Type B pancreatic cell (in vitro differentiated cells): ENCODE measurements around the gene CACNA1B. TPM values are rescaled to one million over a fixed set of nuclear protein-coding genes. Genes with fewer than 3 reads are reported as not detected.

Experiments used
- DNase-seq: peaks from one replicate; pipeline ENCODE4 v3.0.0; 2021; ENCODE audit warnings: mixed read lengths; ENCODE audit not compliant: unreplicated experiment; ENCODE audit errors: extremely low spot score
- H3K27ac Mint-ChIP-seq: 2 replicates; pipeline ENCODE4 v1.8.0; 2021; ENCODE audit warnings: mild to moderate bottlenecking, mixed read lengths
- H3K27me3 Mint-ChIP-seq: 2 replicates; pipeline ENCODE4 v1.8.0; 2021; ENCODE audit warnings: mixed read lengths
- H3K36me3 Mint-ChIP-seq: 2 replicates; pipeline ENCODE4 v1.8.0; 2021; ENCODE audit warnings: mixed read lengths
- H3K4me1 Mint-ChIP-seq: one replicate; pipeline ENCODE4 v1.8.0; 2021; ENCODE audit warnings: mixed read lengths; ENCODE audit not compliant: unreplicated experiment
- H3K4me3 Mint-ChIP-seq: 2 replicates; pipeline ENCODE4 v1.8.0; 2021; ENCODE audit warnings: mild to moderate bottlenecking, mixed read lengths
- H3K9me3 Mint-ChIP-seq: 2 replicates; pipeline ENCODE4 v1.8.0; 2021; ENCODE audit warnings: mixed read lengths
- CTCF ChIP-seq: fragments of 200-600 bp; sonication (generic); conservative IDR thresholded peaks from 2 replicates; pipeline ENCODE4 v1.5.0; 2021; ENCODE audit warnings: antibody characterized with exemption, mild to moderate bottlenecking
- total RNA-seq: library from RNA; stranded (reverse); gene quantifications from 2 replicates; pipeline ENCODE4 v1.2.1, GENCODE V29; 2021; ENCODE audit warnings: low replicate concordance

The CACNA1B gene
- total RNA-seq, 1 donor from 2014 or later: 2.4 TPM

GRCh38 chr9:137902646-137903045 lies 25.1 kb downstream of the CACNA1B start:
- H3K9me3 Mint-ChIP-seq: no peaks in the 10 kb centered on the region
- no peaks in the 10 kb centered on the region for H3K4me1 Mint-ChIP-seq
- no peak for TF ChIP-seq CTCF

GRCh38 chr9:137905740-137906139 lies 28.2 kb downstream of the CACNA1B start:
- H3K27me3 Mint-ChIP-seq: peaks cover 8% of the 10 kb centered on the region

More at GRCh38 chr9:137902646-137903045, 25.1 kb downstream of the CACNA1B start:
- Mint-ChIP-seq H3K4me3 (no peak overlapping the region), H3K27me3 (peaks cover 8% of the 10 kb centered on the region), H3K27ac (no peak overlapping the region), H3K36me3 (no peaks in the 10 kb centered on the region)
- DNase-seq: no peak

GRCh38 chr9:137907776-137908175 lies 30.2 kb downstream of the CACNA1B start:
- no peak for TF ChIP-seq CTCF
- Mint-ChIP-seq H3K27ac (no peak overlapping the region), H3K36me3 (no peaks in the 10 kb centered on the region)

More at GRCh38 chr9:137905740-137906139, 28.2 kb downstream of the CACNA1B start:
- no peak overlapping the region for H3K27ac Mint-ChIP-seq
- peak; percentile 32 for DNase-seq
- no peak overlapping the region for H3K4me3 Mint-ChIP-seq
- no peaks in the 10 kb centered on the region for H3K36me3 Mint-ChIP-seq
- no peak for TF ChIP-seq CTCF
- no peaks in the 10 kb centered on the region for H3K9me3 Mint-ChIP-seq
- H3K4me1 Mint-ChIP-seq: no peaks in the 10 kb centered on the region

GRCh38 chr9:137912671-137913070 lies 35.1 kb downstream of the CACNA1B start:
- H3K27ac Mint-ChIP-seq: no peak overlapping the region
- no peak overlapping the region for H3K4me3 Mint-ChIP-seq
- peaks cover 4% of the 10 kb centered on the region for H3K27me3 Mint-ChIP-seq
- H3K9me3 Mint-ChIP-seq: no peaks in the 10 kb centered on the region
- TF ChIP-seq CTCF: no peak
- no peaks in the 10 kb centered on the region for H3K4me1 Mint-ChIP-seq
- peak; percentile 32 for DNase-seq
- no peaks in the 10 kb centered on the region for H3K36me3 Mint-ChIP-seq

More at GRCh38 chr9:137907776-137908175, 30.2 kb downstream of the CACNA1B start:
- no peaks in the 10 kb centered on the region for H3K9me3 Mint-ChIP-seq
- no peaks in the 10 kb centered on the region for H3K4me1 Mint-ChIP-seq
- H3K27me3 Mint-ChIP-seq: peaks cover 12% of the 10 kb centered on the region
- H3K4me3 Mint-ChIP-seq: no peak overlapping the region
- DNase-seq: no peak

- H3K36me3 Mint-ChIP-seq: no peaks in the 10 kb centered on the region
- H3K27me3 Mint-ChIP-seq: peaks cover 4% of the 10 kb centered on the region
- peak; percentile 42 for DNase-seq
- TF ChIP-seq CTCF: no peak
- H3K9me3 Mint-ChIP-seq: no peaks in the 10 kb centered on the region
- H3K27ac Mint-ChIP-seq: no peak overlapping the region
- no peak overlapping the region for H3K4me3 Mint-ChIP-seq
- H3K4me1 Mint-ChIP-seq: no peaks in the 10 kb centered on the region
Observed at GRCh38 chr9:137913132-137913531, 35.5 kb downstream of the CACNA1B start.
